AG04449 (cell line): ENCODE results near the gene SCFD2.

Experiments used
- CTCF ChIA-PET: fragments of 350-600 bp; formaldehyde crosslinking; extraction: SDS; loops from one replicate; lab custom pipeline; 2021; ENCODE audit warnings: antibody characterized with exemption; lab: Yijun Ruan, JAX
- POLR2A ChIA-PET: fragments of 400-600, 350-600 bp; formaldehyde crosslinking; extraction: SDS; loops from one replicate; lab custom pipeline; 2020; ENCODE audit warnings: antibody characterized with exemption, inconsistent platforms; lab: Yijun Ruan, JAX
- DNase-seq: peaks from one replicate; pipeline ENCODE4 v3.0.0-alpha.2; 2010; ENCODE audit warnings: low read depth, low spot score
- H3K4me3 ChIP-seq: 2 replicates; pipeline ENCODE4 v1.5.1; 2011; ENCODE audit warnings: low read depth, mild to moderate bottlenecking, control low read depth, low read length
- TF ChIP-seq, protein P1 (sequence below): IDR thresholded peaks from one replicate; pipeline ENCODE4 v1.5.1; 2011; ENCODE audit warnings: mild to moderate bottlenecking, moderate library complexity, low read length, control low read depth, inconsistent platforms; ENCODE audit not compliant: insufficient read depth; ENCODE audit errors: missing control alignments

The SCFD2 gene

GRCh38 chr4:52903273-52903672, 462.6 kb downstream of the SCFD2 start:
- no peak overlapping the region for H3K4me3 ChIP-seq
- ChIA-PET POLR2A (no interaction called here), CTCF (interaction anchor here (2.8 kb wide), 1 partner anchor 9 kb away, joined by 11 read pairs; no protein-coding TSS in a partner anchor)
- TF ChIP-seq, protein P1, sequence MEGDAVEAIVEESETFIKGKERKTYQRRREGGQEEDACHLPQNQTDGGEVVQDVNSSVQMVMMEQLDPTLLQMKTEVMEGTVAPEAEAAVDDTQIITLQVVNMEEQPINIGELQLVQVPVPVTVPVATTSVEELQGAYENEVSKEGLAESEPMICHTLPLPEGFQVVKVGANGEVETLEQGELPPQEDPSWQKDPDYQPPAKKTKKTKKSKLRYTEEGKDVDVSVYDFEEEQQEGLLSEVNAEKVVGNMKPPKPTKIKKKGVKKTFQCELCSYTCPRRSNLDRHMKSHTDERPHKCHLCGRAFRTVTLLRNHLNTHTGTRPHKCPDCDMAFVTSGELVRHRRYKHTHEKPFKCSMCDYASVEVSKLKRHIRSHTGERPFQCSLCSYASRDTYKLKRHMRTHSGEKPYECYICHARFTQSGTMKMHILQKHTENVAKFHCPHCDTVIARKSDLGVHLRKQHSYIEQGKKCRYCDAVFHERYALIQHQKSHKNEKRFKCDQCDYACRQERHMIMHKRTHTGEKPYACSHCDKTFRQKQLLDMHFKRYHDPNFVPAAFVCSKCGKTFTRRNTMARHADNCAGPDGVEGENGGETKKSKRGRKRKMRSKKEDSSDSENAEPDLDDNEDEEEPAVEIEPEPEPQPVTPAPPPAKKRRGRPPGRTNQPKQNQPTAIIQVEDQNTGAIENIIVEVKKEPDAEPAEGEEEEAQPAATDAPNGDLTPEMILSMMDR: no peak
- DNase-seq: no peak

GRCh38 chr4:52894443-52894842, 471.4 kb downstream of the SCFD2 start:
- DNase-seq: no peak
- TF ChIP-seq, protein P1: no peak
- ChIA-PET POLR2A (no interaction called here), CTCF (interaction anchor here (0.9 to 1.9 kb wide), 6 partner anchors 11 to 349 kb away, joined by 3 to 8 read pairs (median 4); no protein-coding TSS in a partner anchor)
- H3K4me3 ChIP-seq: no peak overlapping the region

- POLR2A ChIA-PET: no interaction called here
- TF ChIP-seq, protein P1: no peak
These were observed 473.0 kb downstream of the SCFD2 start for GRCh38 chr4:52892880-52893279.

DNA sequence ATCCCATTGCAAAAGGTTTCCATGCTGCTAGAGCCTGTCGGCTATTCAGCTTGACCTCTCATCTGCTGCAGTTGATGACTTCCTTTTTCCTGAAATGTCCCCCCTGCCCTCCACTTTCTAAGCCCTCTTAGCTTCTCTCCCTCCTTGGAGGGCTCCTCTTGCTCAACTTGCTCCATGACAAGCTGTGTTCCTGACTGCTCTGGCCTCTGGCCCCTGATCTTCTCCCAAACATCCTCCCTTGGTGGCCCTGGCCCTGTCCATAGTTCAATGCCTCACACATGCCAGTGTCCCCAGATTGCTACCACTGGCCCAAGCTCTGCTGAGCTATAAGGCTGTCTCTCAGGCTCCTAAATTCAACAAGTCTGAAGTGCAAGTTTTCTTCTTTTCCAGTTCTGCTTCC, 474.1 kb downstream of the SCFD2 start:
- no peak overlapping the region for H3K4me3 ChIP-seq
- TF ChIP-seq, protein P1: no peak
- ChIA-PET POLR2A (no interaction called here), CTCF (interaction anchor here (1.0 to 1.6 kb wide), 2 partner anchors 11 to 20 kb away, joined by 3 to 4 read pairs; no protein-coding TSS in a partner anchor)
- no peak for DNase-seq

More at GRCh38 chr4:52892880-52893279, 473.0 kb downstream of the SCFD2 start:
- H3K4me3 ChIP-seq: no peak overlapping the region
- CTCF ChIA-PET: interaction anchor here (1.0 to 1.9 kb wide), 3 partner anchors 12 to 90 kb away, joined by 3 to 5 read pairs (median 4); no protein-coding TSS in a partner anchor
- DNase-seq: no peak

DNA sequence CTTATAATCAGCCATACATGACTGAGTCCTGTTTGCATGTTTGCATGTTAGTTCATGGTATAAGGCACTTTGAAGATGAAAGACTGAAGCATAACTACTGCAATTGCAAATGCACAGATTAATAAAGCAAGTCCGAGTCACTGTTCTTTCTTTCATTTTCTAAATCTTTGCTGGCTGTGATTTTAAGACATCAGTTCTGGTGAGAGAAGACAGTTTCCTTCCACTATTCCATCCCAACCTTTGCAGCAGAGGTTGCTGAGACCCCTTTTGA, 475.4 kb downstream of the SCFD2 start:
- H3K4me3 ChIP-seq: no peak overlapping the region
- POLR2A ChIA-PET: no interaction called here
- DNase-seq: no peak
- CTCF ChIA-PET: no interaction called here
- TF ChIP-seq, protein P1: no peak

- no peak overlapping the region for H3K4me3 ChIP-seq
- ChIA-PET CTCF (no interaction called here), POLR2A (no interaction called here)
- TF ChIP-seq, protein P1: no peak
- no peak for DNase-seq
These were observed 475.9 kb downstream of the SCFD2 start for GRCh38 chr4:52889778-52890520.
